Right kidney (tissue), 1 donor: ENCODE measurements around the gene SMIM38.

Experiments
- DNase-seq: peaks from one replicate; pipeline ENCODE4 v3.0.0-alpha.2; 2016

Gene SMIM38

GRCh38 chr11:69204246-69204940, 48.7 kb downstream of the SMIM38 start:
- no peak for DNase-seq

GRCh38 chr11:69204941-69205742, 49.4 kb downstream of the SMIM38 start:
- no peak for DNase-seq
